OCI-LY1 (cell line): ENCODE measurements around the gene RPL36AL.
A peak's percentile ranks its signal among the peaks of the same experiment; 100 is the strongest.
"Not testable (repeated sequence)": the region's sequence is repeated elsewhere in the genome, so short reads cannot be mapped to it uniquely, and the experiment has no call there.

ENCODE experiments used
- H2AFZ ChIP-seq: fragments of 200-600 bp; sonication (generic), shearing (Covaris generic); 2 replicates; pipeline ENCODE4 v1.6.0; 2014; ENCODE audit warnings: antibody characterized with exemption, mild to moderate bottlenecking, low read length
- H3F3A ChIP-seq: fragments of 200-600 bp; sonication (generic), shearing (Covaris generic); 2 replicates; pipeline ENCODE4 v1.6.0; 2014; ENCODE audit warnings: mild to moderate bottlenecking, antibody characterized with exemption, low read length, moderate library complexity; ENCODE audit not compliant: insufficient read depth
- H3K27ac ChIP-seq: fragments of 200-600 bp; sonication (generic); 2 replicates; pipeline ENCODE4 v1.5.1; 2014; ENCODE audit warnings: low read length, mixed run types, mild to moderate bottlenecking, low read depth; ENCODE audit not compliant: poor library complexity, severe bottlenecking
- H3K27me3 ChIP-seq: fragments of 200-600 bp; sonication (generic); 2 replicates; pipeline ENCODE4 v1.6.0; 2014; ENCODE audit warnings: antibody characterized with exemption, mild to moderate bottlenecking, low read length, moderate library complexity; ENCODE audit not compliant: insufficient read depth
- H3K36me3 ChIP-seq: fragments of 200-600 bp; sonication (generic); 2 replicates; pipeline ENCODE4 v1.6.1; 2014; ENCODE audit warnings: mild to moderate bottlenecking, antibody characterized with exemption, low read length, moderate library complexity, mixed read lengths; ENCODE audit not compliant: insufficient read depth
- H3K4me1 ChIP-seq: fragments of 200-600 bp; sonication (generic); 2 replicates; pipeline ENCODE4 v1.5.1; 2014; ENCODE audit warnings: mild to moderate bottlenecking, low read length, moderate library complexity; ENCODE audit not compliant: insufficient read depth, severe bottlenecking
- H3K4me2 ChIP-seq: fragments of 200-600 bp; sonication (generic), shearing (Covaris generic); 2 replicates; pipeline ENCODE4 v1.6.1; 2014; ENCODE audit warnings: low read length
- H3K4me3 ChIP-seq: fragments of 200-600 bp; sonication (generic); 2 replicates; pipeline ENCODE4 v1.5.1; 2014; ENCODE audit warnings: low read length, low read depth, mild to moderate bottlenecking, mixed read lengths; ENCODE audit not compliant: poor library complexity, severe bottlenecking
- H3K79me2 ChIP-seq: fragments of 200-600 bp; shearing (Covaris generic); 2 replicates; pipeline ENCODE4 v1.6.1; 2016; ENCODE audit warnings: mixed run types, low read length, mixed read lengths; ENCODE audit not compliant: insufficient read depth
- H3K9ac ChIP-seq: fragments of 200-600 bp; sonication (generic), shearing (Covaris generic); 2 replicates; pipeline ENCODE4 v1.6.1; 2014; ENCODE audit warnings: mild to moderate bottlenecking, low read length, mixed read lengths
- H3K9me2 ChIP-seq: fragments of 200-600 bp; sonication (generic), shearing (Covaris generic); 2 replicates; pipeline ENCODE4 v1.6.1; 2014; ENCODE audit warnings: low read depth, mild to moderate bottlenecking, low read length, mixed read lengths
- H3K9me3 ChIP-seq: fragments of 200-600 bp; shearing (Covaris generic); 2 replicates; pipeline ENCODE4 v1.6.1; 2014; ENCODE audit warnings: low read length, mixed read lengths
- H4K20me1 ChIP-seq: fragments of 200-600 bp; sonication (generic), shearing (Covaris generic); 2 replicates; pipeline ENCODE4 v1.6.0; 2016; ENCODE audit warnings: mild to moderate bottlenecking, low read length; ENCODE audit not compliant: insufficient read depth
- CTCF ChIP-seq: fragments of 200-600 bp; sonication (generic), shearing (Covaris generic); IDR thresholded peaks from 2 replicates; pipeline ENCODE4 v1.5.1; 2017; ENCODE audit warnings: mild to moderate bottlenecking, antibody characterized with exemption, low read length, moderate library complexity, mixed read lengths
- EZH2 ChIP-seq: fragments of 200-600 bp; sonication (generic), shearing (Covaris generic); IDR thresholded peaks from 2 replicates; pipeline ENCODE4 v1.8.0; 2017; ENCODE audit warnings: borderline replicate concordance, mixed run types, mild to moderate bottlenecking, antibody characterized with exemption, low read length, moderate library complexity, mixed read lengths

Gene RPL36AL

GRCh38 chr14:49585803-49586672 lies 34.4 kb downstream of the RPL36AL start, which contains the start of gene RPS29:
RPS29 (minus strand) TSS chr14:49586380; CDS start chr14:49586346, 34 bp downstream.
- Histone ChIP-seq H3K27ac (peak within 1 kb of the TSS; percentile 74), H3K27me3 (no peaks in the 10 kb centered on the region), H3K4me1 (peaks cover 25% of the 10 kb centered on the region), H3K9me2 (no peaks in the 10 kb centered on the region), H3K4me3 (peak within 1 kb of the TSS; percentile 90), H3K4me2 (peak within 1 kb of the TSS; percentile 90), H3K9me3 (no peaks in the 10 kb centered on the region), H3K36me3 (peaks cover 47% of the 10 kb centered on the region), H3K79me2 (peaks cover 45% of the 10 kb centered on the region), H3F3A (no peaks in the 10 kb centered on the region), H3K9ac (peak within 1 kb of the TSS; percentile 88), H2AFZ (no peak within 1 kb of the TSS), H4K20me1 (peaks cover 7% of the 10 kb centered on the region; the same call in 1 of the 2 replicates)
- no peak for TF ChIP-seq EZH2

- Histone ChIP-seq H3K4me1 (peaks cover 25% of the 10 kb centered on the region), H3K27ac (peak overlapping the region; percentile 74), H3K79me2 (peaks cover 49% of the 10 kb centered on the region), H3K4me2 (peak overlapping the region; percentile 90), H3K36me3 (peaks cover 49% of the 10 kb centered on the region), H3K4me3 (peak overlapping the region; percentile 90), H3K9ac (peak overlapping the region; percentile 88)
- not testable (repeated sequence) for H2AFZ ChIP-seq, H3K9me3 ChIP-seq, H3K27me3 ChIP-seq, H3F3A ChIP-seq, H4K20me1 ChIP-seq, H3K9me2 ChIP-seq
Observed at GRCh38 chr14:49584981-49585640, 35.3 kb downstream of the RPL36AL start.

- TF ChIP-seq CTCF = no peak
- no peak for TF ChIP-seq EZH2
- H3K4me1 ChIP-seq = peaks cover 25% of the 10 kb centered on the region
- H3K79me2 ChIP-seq = peaks cover 57% of the 10 kb centered on the region
- no peaks in the 10 kb centered on the region for H3F3A ChIP-seq
- peak overlapping the region; percentile 88 for H3K9ac ChIP-seq
- no peaks in the 10 kb centered on the region for H3K9me3 ChIP-seq
- H3K36me3 ChIP-seq = peaks cover 59% of the 10 kb centered on the region
- H3K27ac ChIP-seq = peak overlapping the region; percentile 24
- H3K4me3 ChIP-seq = peak overlapping the region; percentile 90
- H3K27me3 ChIP-seq = no peaks in the 10 kb centered on the region
- peak overlapping the region; percentile 90 for H3K4me2 ChIP-seq
- H2AFZ ChIP-seq = no peak overlapping the region
- H3K9me2 ChIP-seq = no peaks in the 10 kb centered on the region
- peaks cover 7% of the 10 kb centered on the region; the same call in 1 of the 2 replicates for H4K20me1 ChIP-seq
Observed at GRCh38 chr14:49584058-49584457, 36.4 kb downstream of the RPL36AL start.

GRCh38 chr14:49583629-49584028 lies 36.8 kb downstream of the RPL36AL start:
- Histone ChIP-seq H3K79me2 (peaks cover 57% of the 10 kb centered on the region), H3K4me3 (peak overlapping the region; percentile 90), H3K9me3 (no peaks in the 10 kb centered on the region), H3K27ac (no peak overlapping the region), H3F3A (no peaks in the 10 kb centered on the region), H2AFZ (no peak overlapping the region), H3K9me2 (no peaks in the 10 kb centered on the region), H4K20me1 (peaks cover 7% of the 10 kb centered on the region; the same call in 1 of the 2 replicates), H3K4me2 (peak overlapping the region; percentile 90), H3K27me3 (no peaks in the 10 kb centered on the region), H3K4me1 (peaks cover 25% of the 10 kb centered on the region), H3K36me3 (peaks cover 59% of the 10 kb centered on the region), H3K9ac (no peak overlapping the region; the same call in 1 of the 2 replicates)
- TF ChIP-seq CTCF (no peak), EZH2 (no peak)
